Measurements from ENCODE around the gene HS6ST1.

- TF ChIP-seq TAF1 (IDR thresholded peaks at IDR 0.05; ENCODE audit: borderline replicate concordance, low read depth, low read length) = no peak
- no peak for TF ChIP-seq POLR2A (IDR thresholded peaks at IDR 0.05; ENCODE audit: low read depth, low read length)
Observed at GRCh38 chr2:128249555-128249954, 69.1 kb downstream of the HS6ST1 start.
